ENCODE data around the gene APBB2.

APBB2 gene

GRCh38 chr4:41215969-41216293 lies 1.6 kb upstream of the APBB2 start:
- DNase-seq (ENCODE audit: low spot score) = no peak

GRCh38 chr4:41215155-41215554 lies 813 bp upstream of the APBB2 start:
- no peak for DNase-seq (ENCODE audit: low spot score)

GRCh38 chr4:41214825-41215146 lies 444 bp upstream of the APBB2 start:
- no peak for DNase-seq (ENCODE audit: low spot score)

- DNase-seq (ENCODE audit: low spot score) = no peak
These were observed 662 bp downstream of the APBB2 start for GRCh38 chr4:41213625-41214135.

- DNase-seq (ENCODE audit: low spot score) = no peak
These were observed 1.6 kb downstream of the APBB2 start for GRCh38 chr4:41212616-41213203.

- no peak for DNase-seq (ENCODE audit: low spot score)
These were observed 2.3 kb downstream of the APBB2 start for GRCh38 chr4:41211951-41212615.

- DNase-seq (ENCODE audit: low spot score) = no peak
These were observed 4.4 kb downstream of the APBB2 start for GRCh38 chr4:41209901-41210300.

GRCh38 chr4:41209187-41209586 lies 5.2 kb downstream of the APBB2 start:
- no peak for DNase-seq (ENCODE audit: low spot score)

- no peak for DNase-seq (ENCODE audit: low spot score)
These were observed 7.0 kb downstream of the APBB2 start for GRCh38 chr4:41207291-41207831.

GRCh38 chr4:41205854-41206460 lies 8.4 kb downstream of the APBB2 start:
- no peak for DNase-seq (ENCODE audit: low spot score)

GRCh38 chr4:41205130-41205529 lies 9.2 kb downstream of the APBB2 start:
- no peak for DNase-seq (ENCODE audit: low spot score)

- no peak for DNase-seq (ENCODE audit: low spot score)
These were observed 9.9 kb downstream of the APBB2 start for GRCh38 chr4:41204400-41204978.

- DNase-seq (ENCODE audit: low spot score) = no peak
These were observed 10.5 kb downstream of the APBB2 start for GRCh38 chr4:41203841-41204240.

- DNase-seq (ENCODE audit: low spot score) = no peak
These were observed 11.3 kb downstream of the APBB2 start for GRCh38 chr4:41202820-41203568.

GRCh38 chr4:41202356-41202755 lies 12.0 kb downstream of the APBB2 start:
- DNase-seq (ENCODE audit: low spot score) = no peak

GRCh38 chr4:41200486-41201017 lies 13.8 kb downstream of the APBB2 start:
- DNase-seq (ENCODE audit: low spot score) = no peak

- no peak for DNase-seq (ENCODE audit: low spot score)
These were observed 14.6 kb downstream of the APBB2 start for GRCh38 chr4:41199788-41200187.

- no peak for DNase-seq (ENCODE audit: low spot score)
These were observed 16.3 kb downstream of the APBB2 start for GRCh38 chr4:41197996-41198395.

- no peak for DNase-seq (ENCODE audit: low spot score)
These were observed 16.8 kb downstream of the APBB2 start for GRCh38 chr4:41197495-41197894.

- DNase-seq (ENCODE audit: low spot score) = no peak
These were observed 17.6 kb downstream of the APBB2 start for GRCh38 chr4:41196633-41197332.

GRCh38 chr4:41192136-41192535 lies 22.2 kb downstream of the APBB2 start:
- DNase-seq (ENCODE audit: low spot score) = no peak
